H9 (cell line): ENCODE results near the gene RAB3C. TPM values are rescaled to one million over a fixed set of nuclear protein-coding genes. Genes with fewer than 3 reads are reported as not detected.

Source experiments
- DNase-seq: peaks from one replicate; pipeline ENCODE4 v3.0.0-alpha.2; 2017
- H2AFZ ChIP-seq: one replicate; pipeline ENCODE4 v1.6.1; 2013; ENCODE audit warnings: mild to moderate bottlenecking, low read length, control low read depth, moderate library complexity
- H2AK5ac ChIP-seq: 2 replicates; pipeline ENCODE4 v1.6.1; 2013; ENCODE audit warnings: low read length, control low read depth, mixed read lengths; ENCODE audit not compliant: insufficient read length
- H2BK120ac ChIP-seq: one replicate; pipeline ENCODE4 v1.6.1; 2013; ENCODE audit warnings: low read depth, mild to moderate bottlenecking, low read length, control low read depth, inconsistent platforms; ENCODE audit not compliant: poor library complexity, severe bottlenecking
- H2BK12ac ChIP-seq: 2 replicates; pipeline ENCODE4 v1.6.1; 2013; ENCODE audit warnings: low read length, control low read depth, mixed read lengths, low read depth; ENCODE audit not compliant: insufficient read length
- H2BK15ac ChIP-seq: 2 replicates; pipeline ENCODE4 v1.6.1; 2013; ENCODE audit warnings: low read depth, low read length, control low read depth
- H2BK20ac ChIP-seq: one replicate; pipeline ENCODE4 v1.6.1; 2013; ENCODE audit warnings: low read depth, mild to moderate bottlenecking, low read length, control low read depth, inconsistent platforms; ENCODE audit not compliant: poor library complexity, severe bottlenecking
- H2BK5ac ChIP-seq: 2 replicates; pipeline ENCODE4 v1.6.1; 2013; ENCODE audit warnings: low read length, control low read depth, mixed read lengths; ENCODE audit not compliant: insufficient read length
- H3K14ac ChIP-seq: 2 replicates; pipeline ENCODE4 v1.6.1; 2013; ENCODE audit warnings: low read length, control low read depth; ENCODE audit not compliant: insufficient read depth
- H3K18ac ChIP-seq: 2 replicates; pipeline ENCODE4 v1.6.1; 2013; ENCODE audit warnings: low read depth, mild to moderate bottlenecking, mixed read lengths, low read length, control low read depth; ENCODE audit not compliant: insufficient read length
- H3K23ac ChIP-seq: 2 replicates; pipeline ENCODE4 v1.6.1; 2013; ENCODE audit warnings: low read length, control low read depth, mixed read lengths, low read depth; ENCODE audit not compliant: insufficient read length
- H3K23me2 ChIP-seq: 2 replicates; pipeline ENCODE4 v1.6.1; 2013; ENCODE audit warnings: low read depth, mild to moderate bottlenecking, mixed read lengths, low read length, control low read depth; ENCODE audit not compliant: insufficient read length, poor library complexity, severe bottlenecking
- H3K27ac ChIP-seq: 2 replicates; pipeline ENCODE4 v1.5.1; 2013; ENCODE audit warnings: low read length, control low read depth, mixed read lengths, low read depth; ENCODE audit not compliant: insufficient read length
- H3K27me3 ChIP-seq: 2 replicates; pipeline ENCODE4 v1.6.1; 2013; ENCODE audit warnings: low read length, control low read depth, inconsistent platforms; ENCODE audit not compliant: insufficient read depth
- H3K4ac ChIP-seq: 2 replicates; pipeline ENCODE4 v1.6.1; 2013; ENCODE audit warnings: low read depth, mild to moderate bottlenecking, control low read depth, inconsistent platforms, low read length, moderate library complexity
- H3K4me1 ChIP-seq: 2 replicates; pipeline ENCODE4 v1.6.1; 2013; ENCODE audit warnings: low read length, control low read depth, inconsistent platforms; ENCODE audit not compliant: insufficient read depth
- H3K4me2 ChIP-seq: 2 replicates; pipeline ENCODE4 v1.6.1; 2013; ENCODE audit warnings: low read length, control low read depth, mixed read lengths; ENCODE audit not compliant: insufficient read length, insufficient read depth
- H3K56ac ChIP-seq: 2 replicates; pipeline ENCODE4 v1.6.1; 2013; ENCODE audit warnings: low read depth, mild to moderate bottlenecking, mixed read lengths, low read length, control low read depth; ENCODE audit not compliant: insufficient read length
- H3K79me1 ChIP-seq: 2 replicates; pipeline ENCODE4 v1.6.1; 2013; ENCODE audit warnings: low read depth, mild to moderate bottlenecking, moderate library complexity, low read length, control low read depth, inconsistent platforms; ENCODE audit not compliant: insufficient read depth, poor library complexity, severe bottlenecking
- H3K79me2 ChIP-seq: 2 replicates; pipeline ENCODE4 v1.6.1; 2013; ENCODE audit warnings: low read length, control low read depth, inconsistent platforms; ENCODE audit not compliant: insufficient read depth
- H3K9ac ChIP-seq: 2 replicates; pipeline ENCODE4 v1.6.1; 2013; ENCODE audit warnings: low read length, control low read depth, mixed read lengths; ENCODE audit not compliant: insufficient read length; ENCODE audit errors: extremely low read depth
- H3K9me3 ChIP-seq: one replicate; pipeline ENCODE4 v1.6.1; 2013; ENCODE audit warnings: low read depth, low read length, inconsistent platforms; ENCODE audit not compliant: control insufficient read depth
- H3T11ph ChIP-seq: one replicate; pipeline ENCODE4 v1.6.1; 2013; ENCODE audit warnings: mild to moderate bottlenecking, low read length, control low read depth, inconsistent platforms
- H4K20me1 ChIP-seq: one replicate; pipeline ENCODE4 v1.6.1; 2013; ENCODE audit not compliant: control insufficient read depth, insufficient read length, insufficient read depth
- H4K5ac ChIP-seq: 2 replicates; pipeline ENCODE4 v1.6.1; 2013; ENCODE audit warnings: low read depth, mild to moderate bottlenecking, mixed read lengths, low read length, control low read depth; ENCODE audit not compliant: insufficient read length
- H4K8ac ChIP-seq: replicated peaks from 2 replicates; pipeline ENCODE4 v1.6.1; 2013; ENCODE audit warnings: low read length, control low read depth, mixed read lengths, low read depth; ENCODE audit not compliant: insufficient read length
- H4K91ac ChIP-seq: 2 replicates; pipeline ENCODE4 v1.6.1; 2013; ENCODE audit warnings: low read depth, mild to moderate bottlenecking, moderate library complexity, mixed read lengths, low read length, control low read depth; ENCODE audit not compliant: insufficient read length
- H3K27ac Mint-ChIP-seq, 3 experiments: 2 replicates in 2 of 3; 3 replicates in 1 of 3; pipeline ENCODE4 v1.8.0; 2020 to 2021; ENCODE audit warnings: mixed read lengths in 3 of 3, mild to moderate bottlenecking in 1 of 3, moderate library complexity in 1 of 3
- H3K27me3 Mint-ChIP-seq: 2 replicates; pipeline ENCODE4 v1.8.0; 2021; ENCODE audit warnings: low read depth, mild to moderate bottlenecking, moderate library complexity, mixed read lengths
- H3K36me3 Mint-ChIP-seq, 3 experiments: 2 replicates in 2 of 3; 3 replicates in 1 of 3; pipeline ENCODE4 v1.8.0; 2020 to 2021; ENCODE audit warnings: low read depth in 3 of 3, mixed read lengths in 3 of 3; ENCODE audit not compliant: insufficient read depth in 1 of 3
- H3K4me1 Mint-ChIP-seq, 2 experiments: 2 replicates each; pipeline ENCODE4 v1.8.0; 2020; ENCODE audit warnings: mixed read lengths in 2 of 2
- H3K4me3 Mint-ChIP-seq, 2 experiments: 2 replicates in 1 of 2; 3 replicates in 1 of 2; pipeline ENCODE4 v1.8.0; 2020 to 2021; ENCODE audit warnings: mild to moderate bottlenecking in 2 of 2, mixed read lengths in 2 of 2, moderate library complexity in 1 of 2
- H3K9me3 Mint-ChIP-seq, 2 experiments: 2 replicates in 1 of 2; 3 replicates in 1 of 2; pipeline ENCODE4 v1.8.0; 2020; ENCODE audit warnings: mild to moderate bottlenecking in 2 of 2, mixed read lengths in 2 of 2, moderate library complexity in 1 of 2
- WGBS: extraction: QIAGEN DNeasy Blood & Tissue Kit; methylation state at CpG from one replicate; pipeline ENCODE4 v1.1.7; 2013; ENCODE audit warnings: missing lambda C conversion rate, low lambda C conversion rate, mixed read lengths; ENCODE audit not compliant: insufficient read length; ENCODE audit errors: extremely low coverage; 5-methylcytosine and 5-hydroxymethylcytosine counted together
- total RNA-seq: library from RNA; stranded (reverse); gene quantifications from 2 replicates; pipeline ENCODE4 v1.2.1, GENCODE V29; 2021
- TF ChIP-seq, protein P1 (sequence below): fragments of 200-600 bp; sonication (generic); conservative IDR thresholded peaks from 3 replicates; pipeline ENCODE4 v1.8.0; 2021; ENCODE audit warnings: antibody characterized with exemption, mild to moderate bottlenecking

Gene RAB3C
- total RNA-seq, 1 experiment from 2014 or later: 16.3 TPM

DNA sequence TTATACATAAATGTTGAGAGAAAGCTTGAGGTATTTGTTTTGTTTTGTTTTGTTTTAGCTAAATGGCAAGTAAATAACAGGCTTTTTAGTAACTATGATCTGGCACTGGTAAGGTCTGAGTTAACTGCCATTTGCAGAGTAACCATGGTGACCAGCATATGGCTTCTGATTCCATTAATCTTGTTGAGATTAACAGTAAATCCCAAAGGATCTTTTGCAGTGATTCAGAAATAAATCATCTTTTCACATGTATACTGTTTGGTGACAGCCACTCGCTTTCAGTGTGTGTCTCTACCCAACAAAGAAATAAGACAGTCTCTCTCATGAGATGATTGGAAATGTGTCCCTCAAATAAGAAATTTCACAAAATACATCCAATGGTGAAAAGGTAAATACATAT is 235.6 kb downstream of the RAB3C start:
- Histone ChIP-seq H2BK15ac (no peak overlapping the region), H4K5ac (no peak overlapping the region), H3K23me2 (no peaks in the 10 kb centered on the region), H2BK20ac (no peak overlapping the region), H3K79me1 (no peaks in the 10 kb centered on the region), H3K4ac (no peak overlapping the region), H3K79me2 (no peaks in the 10 kb centered on the region), H3K56ac (no peak overlapping the region), H4K91ac (no peak overlapping the region), H4K20me1 (no peaks in the 10 kb centered on the region), H3K9ac (no peak overlapping the region), H3K27ac (no peak overlapping the region), H3K9me3 (no peaks in the 10 kb centered on the region), H2BK12ac (no peak overlapping the region), H3K18ac (no peak overlapping the region), H3T11ph (no peak overlapping the region), H2AK5ac (no peak overlapping the region), H2BK120ac (no peak overlapping the region), H2AFZ (no peak overlapping the region), H2BK5ac (no peak overlapping the region), H4K8ac (no peak overlapping the region), H3K14ac (no peak overlapping the region), H3K4me2 (no peak overlapping the region), H3K27me3 (no peaks in the 10 kb centered on the region), H3K4me1 (no peaks in the 10 kb centered on the region), H3K23ac (no peak overlapping the region)
- Mint-ChIP-seq H3K36me3 (no peaks in the 10 kb centered on the region), H3K27me3 (no peaks in the 10 kb centered on the region), H3K4me3 (no peak overlapping the region), H3K4me1 (no peaks in the 10 kb centered on the region), H3K27ac (no peak overlapping the region), H3K9me3 (no peaks in the 10 kb centered on the region)
- DNase-seq: no peak
- WGBS: no CpG with 5 or more reads among the region's 1 CpG
- TF ChIP-seq, protein P1, sequence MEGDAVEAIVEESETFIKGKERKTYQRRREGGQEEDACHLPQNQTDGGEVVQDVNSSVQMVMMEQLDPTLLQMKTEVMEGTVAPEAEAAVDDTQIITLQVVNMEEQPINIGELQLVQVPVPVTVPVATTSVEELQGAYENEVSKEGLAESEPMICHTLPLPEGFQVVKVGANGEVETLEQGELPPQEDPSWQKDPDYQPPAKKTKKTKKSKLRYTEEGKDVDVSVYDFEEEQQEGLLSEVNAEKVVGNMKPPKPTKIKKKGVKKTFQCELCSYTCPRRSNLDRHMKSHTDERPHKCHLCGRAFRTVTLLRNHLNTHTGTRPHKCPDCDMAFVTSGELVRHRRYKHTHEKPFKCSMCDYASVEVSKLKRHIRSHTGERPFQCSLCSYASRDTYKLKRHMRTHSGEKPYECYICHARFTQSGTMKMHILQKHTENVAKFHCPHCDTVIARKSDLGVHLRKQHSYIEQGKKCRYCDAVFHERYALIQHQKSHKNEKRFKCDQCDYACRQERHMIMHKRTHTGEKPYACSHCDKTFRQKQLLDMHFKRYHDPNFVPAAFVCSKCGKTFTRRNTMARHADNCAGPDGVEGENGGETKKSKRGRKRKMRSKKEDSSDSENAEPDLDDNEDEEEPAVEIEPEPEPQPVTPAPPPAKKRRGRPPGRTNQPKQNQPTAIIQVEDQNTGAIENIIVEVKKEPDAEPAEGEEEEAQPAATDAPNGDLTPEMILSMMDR: no peak
